ENCODE results near the gene DST.

Gene DST

GRCh38 chr6:56474532-56474931, 168.2 kb downstream of the DST start:
- Histone ChIP-seq H3K9ac (ENCODE audit: low read depth, low read length, poor library complexity, severe bottlenecking) (no peak overlapping the region), H3K4me1 (ENCODE audit: insufficient read depth, low read length, poor library complexity, severe bottlenecking) (no peaks in the 10 kb centered on the region), H3K79me2 (ENCODE audit: insufficient read depth, low read length) (no peaks in the 10 kb centered on the region), H3K9me2 (replicated peaks; ENCODE audit: low read depth, low read length) (no peaks in the 10 kb centered on the region), H2AFZ (ENCODE audit: low read length) (no peak overlapping the region), H4K20me1 (ENCODE audit: insufficient read depth, low read length, poor library complexity, severe bottlenecking) (no peaks in the 10 kb centered on the region), H3F3A (ENCODE audit: low read depth) (no peaks in the 10 kb centered on the region), H3K4me3 (ENCODE audit: low read length, poor library complexity, severe bottlenecking) (no peak overlapping the region), H3K36me3 (ENCODE audit: insufficient read depth, low read length) (peaks cover 63% of the 10 kb centered on the region), H3K9me3 (ENCODE audit: insufficient read depth, low read depth, low read length) (no peaks in the 10 kb centered on the region), H3K4me2 (ENCODE audit: low read depth, low read length, poor library complexity, severe bottlenecking) (no peak overlapping the region), H3K27me3 (ENCODE audit: insufficient read depth, low read length, poor library complexity, severe bottlenecking) (no peaks in the 10 kb centered on the region)
- TF ChIP-seq, protein P1, sequence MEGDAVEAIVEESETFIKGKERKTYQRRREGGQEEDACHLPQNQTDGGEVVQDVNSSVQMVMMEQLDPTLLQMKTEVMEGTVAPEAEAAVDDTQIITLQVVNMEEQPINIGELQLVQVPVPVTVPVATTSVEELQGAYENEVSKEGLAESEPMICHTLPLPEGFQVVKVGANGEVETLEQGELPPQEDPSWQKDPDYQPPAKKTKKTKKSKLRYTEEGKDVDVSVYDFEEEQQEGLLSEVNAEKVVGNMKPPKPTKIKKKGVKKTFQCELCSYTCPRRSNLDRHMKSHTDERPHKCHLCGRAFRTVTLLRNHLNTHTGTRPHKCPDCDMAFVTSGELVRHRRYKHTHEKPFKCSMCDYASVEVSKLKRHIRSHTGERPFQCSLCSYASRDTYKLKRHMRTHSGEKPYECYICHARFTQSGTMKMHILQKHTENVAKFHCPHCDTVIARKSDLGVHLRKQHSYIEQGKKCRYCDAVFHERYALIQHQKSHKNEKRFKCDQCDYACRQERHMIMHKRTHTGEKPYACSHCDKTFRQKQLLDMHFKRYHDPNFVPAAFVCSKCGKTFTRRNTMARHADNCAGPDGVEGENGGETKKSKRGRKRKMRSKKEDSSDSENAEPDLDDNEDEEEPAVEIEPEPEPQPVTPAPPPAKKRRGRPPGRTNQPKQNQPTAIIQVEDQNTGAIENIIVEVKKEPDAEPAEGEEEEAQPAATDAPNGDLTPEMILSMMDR (conservative IDR thresholded peaks at IDR 0.05; ENCODE audit: low read length), result no peak
- TF ChIP-seq EZH2phosphoT487 (IDR thresholded peaks at IDR 0.05; ENCODE audit: borderline replicate concordance), result no peak

GRCh38 chr6:56463443-56463842, 179.2 kb downstream of the DST start:
- Histone ChIP-seq H2AFZ (ENCODE audit: low read length) (no peak overlapping the region), H3K4me1 (ENCODE audit: insufficient read depth, low read length, poor library complexity, severe bottlenecking) (no peaks in the 10 kb centered on the region), H3K4me3 (ENCODE audit: low read length, poor library complexity, severe bottlenecking) (no peak overlapping the region), H3K36me3 (ENCODE audit: insufficient read depth, low read length) (peaks cover 44% of the 10 kb centered on the region; the same call in 1 of the 2 replicates), H3F3A (ENCODE audit: low read depth) (no peaks in the 10 kb centered on the region), H3K4me2 (ENCODE audit: low read depth, low read length, poor library complexity, severe bottlenecking) (no peak overlapping the region), H3K9me2 (replicated peaks; ENCODE audit: low read depth, low read length) (no peaks in the 10 kb centered on the region), H3K9ac (ENCODE audit: low read depth, low read length, poor library complexity, severe bottlenecking) (no peak overlapping the region), H3K9me3 (ENCODE audit: insufficient read depth, low read depth, low read length) (no peaks in the 10 kb centered on the region), H4K20me1 (ENCODE audit: insufficient read depth, low read length, poor library complexity, severe bottlenecking) (no peaks in the 10 kb centered on the region), H3K79me2 (ENCODE audit: insufficient read depth, low read length) (no peaks in the 10 kb centered on the region), H3K27me3 (ENCODE audit: insufficient read depth, low read length, poor library complexity, severe bottlenecking) (no peaks in the 10 kb centered on the region)
- TF ChIP-seq, protein P1 (conservative IDR thresholded peaks at IDR 0.05; ENCODE audit: low read length), result no peak
- TF ChIP-seq EZH2phosphoT487 (IDR thresholded peaks at IDR 0.05; ENCODE audit: borderline replicate concordance), result no peak

- Histone ChIP-seq H3F3A (ENCODE audit: low read depth) (no peaks in the 10 kb centered on the region), H3K9ac (ENCODE audit: low read depth, low read length, poor library complexity, severe bottlenecking) (no peak overlapping the region), H2AFZ (ENCODE audit: low read length) (no peak overlapping the region), H3K79me2 (ENCODE audit: insufficient read depth, low read length) (no peaks in the 10 kb centered on the region), H3K4me3 (ENCODE audit: low read length, poor library complexity, severe bottlenecking) (no peak overlapping the region), H3K4me1 (ENCODE audit: insufficient read depth, low read length, poor library complexity, severe bottlenecking) (no peaks in the 10 kb centered on the region), H3K9me3 (ENCODE audit: insufficient read depth, low read depth, low read length) (no peaks in the 10 kb centered on the region), H3K36me3 (ENCODE audit: insufficient read depth, low read length) (peaks cover 37% of the 10 kb centered on the region; the same call in 1 of the 2 replicates), H3K9me2 (replicated peaks; ENCODE audit: low read depth, low read length) (no peaks in the 10 kb centered on the region), H4K20me1 (ENCODE audit: insufficient read depth, low read length, poor library complexity, severe bottlenecking) (no peaks in the 10 kb centered on the region), H3K4me2 (ENCODE audit: low read depth, low read length, poor library complexity, severe bottlenecking) (no peak overlapping the region), H3K27me3 (ENCODE audit: insufficient read depth, low read length, poor library complexity, severe bottlenecking) (no peaks in the 10 kb centered on the region)
- no peak for TF ChIP-seq EZH2phosphoT487 (IDR thresholded peaks at IDR 0.05; ENCODE audit: borderline replicate concordance)
- TF ChIP-seq, protein P1 (conservative IDR thresholded peaks at IDR 0.05; ENCODE audit: low read length), result no peak
These were observed 183.5 kb downstream of the DST start for GRCh38 chr6:56459030-56459805.

Data from Loucy (cell line).